Astrocyte (in vitro differentiated cells and primary cell): ENCODE measurements around the gene SMAP2. TPM values are rescaled to one million over a fixed set of nuclear protein-coding genes. Genes with fewer than 3 reads are reported as not detected.

Experiments used
- DNase-seq: peaks from one replicate; pipeline ENCODE4 v3.0.0-alpha.2; 2010; ENCODE audit warnings: low read depth
- FAIRE-seq: peaks from 2 replicates; lab custom pipeline; 2011; peaks lifted over from hg19 to GRCh38; lab: Jason Lieb, UNC
- H2AFZ ChIP-seq: 2 replicates; pipeline ENCODE4 v1.6.0; 2012; ENCODE audit warnings: low read depth, low read length, inconsistent platforms
- H3K27ac ChIP-seq: 2 replicates; pipeline ENCODE4 v1.5.1; 2011; ENCODE audit warnings: low read depth, low read length, inconsistent platforms
- H3K27me3 ChIP-seq: 2 replicates; pipeline ENCODE4 v1.6.0; 2011; ENCODE audit warnings: low read length, inconsistent platforms; ENCODE audit not compliant: insufficient read depth
- H3K36me3 ChIP-seq: 2 replicates; pipeline ENCODE4 v1.5.1; 2011; ENCODE audit warnings: low read length, inconsistent platforms; ENCODE audit not compliant: insufficient read depth
- H3K4me1 ChIP-seq: 2 replicates; pipeline ENCODE4 v1.5.1; 2011; ENCODE audit warnings: low read length, inconsistent platforms; ENCODE audit not compliant: insufficient read depth
- H3K4me2 ChIP-seq: 2 replicates; pipeline ENCODE4 v1.6.0; 2012; ENCODE audit warnings: low read length, inconsistent platforms
- H3K4me3 ChIP-seq: 2 replicates; pipeline ENCODE4 v1.5.1; 2011; ENCODE audit warnings: low read depth, mild to moderate bottlenecking, low read length, inconsistent platforms; ENCODE audit not compliant: insufficient read depth
- H3K79me2 ChIP-seq: 2 replicates; pipeline ENCODE4 v1.6.0; 2012; ENCODE audit warnings: mild to moderate bottlenecking, low read length, inconsistent platforms; ENCODE audit not compliant: insufficient read depth
- H3K9ac ChIP-seq: 2 replicates; pipeline ENCODE4 v1.6.0; 2012; ENCODE audit warnings: mild to moderate bottlenecking, low read length, inconsistent platforms
- H3K9me3 ChIP-seq: 2 replicates; pipeline ENCODE4 v1.5.1; 2012; ENCODE audit warnings: low read depth, mild to moderate bottlenecking, low read length, inconsistent platforms; ENCODE audit not compliant: insufficient read depth
- H4K20me1 ChIP-seq: 2 replicates; pipeline ENCODE4 v1.6.0; 2012; ENCODE audit warnings: low read length, inconsistent platforms; ENCODE audit not compliant: insufficient read depth
- H3K27ac Mint-ChIP-seq: one replicate; pipeline ENCODE4 v1.8.0; 2021; ENCODE audit warnings: mild to moderate bottlenecking, mixed read lengths; ENCODE audit not compliant: unreplicated experiment
- H3K27me3 Mint-ChIP-seq: one replicate; pipeline ENCODE4 v1.8.0; 2021; ENCODE audit warnings: low read depth, mixed read lengths; ENCODE audit not compliant: unreplicated experiment
- H3K36me3 Mint-ChIP-seq: one replicate; pipeline ENCODE4 v1.8.0; 2021; ENCODE audit warnings: low read depth, mixed read lengths; ENCODE audit not compliant: unreplicated experiment
- H3K4me1 Mint-ChIP-seq: one replicate; pipeline ENCODE4 v1.8.0; 2021; ENCODE audit warnings: low read depth, mixed read lengths; ENCODE audit not compliant: unreplicated experiment
- H3K4me3 Mint-ChIP-seq: one replicate; pipeline ENCODE4 v1.8.0; 2021; ENCODE audit warnings: mild to moderate bottlenecking, moderate library complexity, mixed read lengths; ENCODE audit not compliant: unreplicated experiment
- H3K9me3 Mint-ChIP-seq: one replicate; pipeline ENCODE4 v1.8.0; 2021; ENCODE audit warnings: mild to moderate bottlenecking, mixed read lengths; ENCODE audit not compliant: unreplicated experiment
- CTCF ChIP-seq: IDR thresholded peaks from 2 replicates; pipeline ENCODE4 v1.5.1; 2011; ENCODE audit warnings: low read depth, mild to moderate bottlenecking, inconsistent platforms, low read length, moderate library complexity; ENCODE audit not compliant: insufficient read depth
- EZH2 ChIP-seq: IDR thresholded peaks from 2 replicates; pipeline ENCODE4 v1.6.1; 2012; ENCODE audit warnings: mild to moderate bottlenecking, low read length, inconsistent platforms; ENCODE audit not compliant: insufficient read depth
- total RNA-seq: library from RNA; stranded (reverse); gene quantifications from 2 replicates; pipeline ENCODE4 v1.2.1, GENCODE V29; 2021

SMAP2 gene
- total RNA-seq, 1 donor from 2014 or later, result 16.8 TPM

- H3K4me3 Mint-ChIP-seq, result no peak overlapping the region
- no peaks in the 10 kb centered on the region for H3K9me3 ChIP-seq
- H3K36me3 ChIP-seq, result no peaks in the 10 kb centered on the region
- H3K4me2 ChIP-seq, result peak overlapping the region; percentile 56
- H3K4me1 ChIP-seq, result peaks cover 10% of the 10 kb centered on the region
- no peaks in the 10 kb centered on the region for H3K27me3 ChIP-seq
- peak overlapping the region; percentile 36 for H3K27ac ChIP-seq
- no peaks in the 10 kb centered on the region for H3K27me3 Mint-ChIP-seq
- peaks cover 39% of the 10 kb centered on the region for H3K4me1 Mint-ChIP-seq
- H3K9me3 Mint-ChIP-seq, result no peaks in the 10 kb centered on the region
- peak overlapping the region; percentile 55 for H3K27ac Mint-ChIP-seq
- FAIRE-seq (no peak), DNase-seq (peak; percentile 37)
- TF ChIP-seq CTCF (no peak), EZH2 (no peak)
- no peak overlapping the region for H3K4me3 ChIP-seq
- peaks cover 2% of the 10 kb centered on the region for H3K36me3 Mint-ChIP-seq
- H3K9ac ChIP-seq, result peak overlapping the region; percentile 45
- peaks cover 49% of the 10 kb centered on the region for H4K20me1 ChIP-seq
- H2AFZ ChIP-seq, result no peak overlapping the region
- peaks cover 69% of the 10 kb centered on the region for H3K79me2 ChIP-seq
Measured at GRCh38 chr1:40383095-40383487, 9.6 kb downstream of the SMAP2 start.

GRCh38 chr1:40383488-40384412, 10.2 kb downstream of the SMAP2 start:
- no peaks in the 10 kb centered on the region for H3K9me3 ChIP-seq
- Mint-ChIP-seq H3K36me3 (peaks cover 6% of the 10 kb centered on the region), H3K9me3 (no peaks in the 10 kb centered on the region), H3K27me3 (no peaks in the 10 kb centered on the region), H3K27ac (peak overlapping the region; percentile 75), H3K4me1 (peaks cover 39% of the 10 kb centered on the region), H3K4me3 (no peak overlapping the region)
- H3K36me3 ChIP-seq, result no peaks in the 10 kb centered on the region
- TF ChIP-seq EZH2 (no peak), CTCF (no peak)
- no peak overlapping the region for H2AFZ ChIP-seq
- H3K79me2 ChIP-seq, result peaks cover 63% of the 10 kb centered on the region
- peak overlapping the region; percentile 45 for H3K9ac ChIP-seq
- no peak for FAIRE-seq
- peak; percentile 84 for DNase-seq
- peaks cover 49% of the 10 kb centered on the region for H4K20me1 ChIP-seq
- peak overlapping the region; percentile 56 for H3K4me2 ChIP-seq
- H3K4me3 ChIP-seq, result no peak overlapping the region
- peaks cover 10% of the 10 kb centered on the region for H3K4me1 ChIP-seq
- peak overlapping the region; percentile 36 for H3K27ac ChIP-seq
- H3K27me3 ChIP-seq, result no peaks in the 10 kb centered on the region

- Histone ChIP-seq H3K4me1 (peaks cover 10% of the 10 kb centered on the region), H3K4me2 (no peak overlapping the region), H3K9ac (peak overlapping the region; percentile 31), H2AFZ (no peak overlapping the region), H3K27me3 (no peaks in the 10 kb centered on the region), H3K27ac (no peak overlapping the region), H3K36me3 (no peaks in the 10 kb centered on the region), H3K79me2 (peaks cover 61% of the 10 kb centered on the region), H3K4me3 (no peak overlapping the region), H4K20me1 (peaks cover 53% of the 10 kb centered on the region), H3K9me3 (no peaks in the 10 kb centered on the region)
- H3K36me3 Mint-ChIP-seq, result peaks cover 10% of the 10 kb centered on the region
- no peak overlapping the region for H3K4me3 Mint-ChIP-seq
- H3K4me1 Mint-ChIP-seq, result peaks cover 39% of the 10 kb centered on the region
- TF ChIP-seq EZH2 (no peak), CTCF (no peak)
- H3K27ac Mint-ChIP-seq, result no peak overlapping the region
- H3K9me3 Mint-ChIP-seq, result no peaks in the 10 kb centered on the region
- no peaks in the 10 kb centered on the region for H3K27me3 Mint-ChIP-seq
- no peak for FAIRE-seq
- no peak for DNase-seq
Measured at GRCh38 chr1:40384413-40384762, 10.9 kb downstream of the SMAP2 start.
